Esophagus squamous epithelium (tissue), 5 donors: ENCODE measurements around the gene SUOX. TPM values are rescaled to one million over a fixed set of nuclear protein-coding genes. Genes with fewer than 3 reads are reported as not detected.
"Not testable (repeated sequence)": the region's sequence is repeated elsewhere in the genome, so short reads cannot be mapped to it uniquely, and the experiment has no call there.

Source experiments
- DNase-seq: peaks from one replicate; lab custom pipeline; 2025; lab: John Stamatoyannopoulos, UW
- H3K27ac ChIP-seq, 4 donors: fragments of 200-600 bp; sonication (generic); one replicate each; pipeline ENCODE4 v1.5.1; 2016 to 2019; ENCODE audit warnings: mild to moderate bottlenecking in 1 of 4
- H3K27me3 ChIP-seq, 4 donors: fragments of 200-600 bp; sonication (generic); 1 replicate in 3 of 4; 2 replicates in 1 of 4; pipeline versions ENCODE4 v1.5.1 to v1.6.0; 2017 to 2021; ENCODE audit warnings: antibody characterized with exemption in 1 of 4
- H3K36me3 ChIP-seq, 3 donors: fragments of 200-600 bp; sonication (generic); one replicate each; pipeline ENCODE4 v1.5.1; 2016 to 2019
- H3K4me1 ChIP-seq, 3 donors: fragments of 200-600 bp; sonication (generic); one replicate each; pipeline ENCODE4 v1.5.1; 2017 to 2019
- H3K4me3 ChIP-seq, 4 donors: fragments of 200-600 bp; sonication (generic); 1 replicate in 3 of 4; 2 replicates in 1 of 4; pipeline ENCODE4 v1.5.1; 2016 to 2019; ENCODE audit warnings: mild to moderate bottlenecking in 2 of 4, moderate library complexity in 1 of 4
- H3K9me3 ChIP-seq, 3 donors: fragments of 200-600 bp; sonication (generic); one replicate each; pipeline ENCODE4 v1.5.1; 2016 to 2019
- POLR2A ChIP-seq, 4 donors: fragments of 450-650 bp; IDR thresholded peaks; one replicate each; pipeline ENCODE4 v1.6.1; 2017; ENCODE audit warnings: antibody characterized with exemption in 4 of 4, mild to moderate bottlenecking in 4 of 4, moderate library complexity in 3 of 4
- WGBS, 2 donors: methylation state at CpG; one replicate each; pipeline ENCODE4 v1.1.5; 2018; 5-methylcytosine and 5-hydroxymethylcytosine counted together
- intact Hi-C: fragments of 100-400 bp; cut with DNase I; formaldehyde crosslinking; loops from one replicate; pipeline ENCODE4 v1.15.0; 2022
- total RNA-seq, 4 donors: library from RNA; depleted of rRNA; stranded (reverse); fragments of >200 nt; gene quantifications; one replicate each; pipeline ENCODE4 v1.1.0, GENCODE V29; 2016
- TF ChIP-seq, protein P1 (sequence below), 6 experiments: fragments of 450-650 bp in 4 of 6; fragments of 200-600 bp in 2 of 6; sonication (generic) in 2 of 6; IDR thresholded peaks; one replicate each; pipeline ENCODE4 v1.5.1; 2016 to 2019; ENCODE audit warnings: antibody characterized with exemption in 6 of 6, mild to moderate bottlenecking in 4 of 6, moderate library complexity in 4 of 6
- donor health status: DM: yes; HTN: yes; CAD: no.

The SUOX gene
- total RNA-seq, 4 donors from 2014 or later, result 16.0 to 30.0 (median 18.5) TPM

- intact Hi-C loops, result no loop called here
- Histone ChIP-seq H3K27ac (no peak overlapping the region), H3K4me1 (peaks cover 0 to 21% (median 14%) of the 10 kb centered on the region in 3 donors)
Observed at GRCh38 chr12:55983232-55983842, 13.7 kb upstream of the SUOX start.

DNA sequence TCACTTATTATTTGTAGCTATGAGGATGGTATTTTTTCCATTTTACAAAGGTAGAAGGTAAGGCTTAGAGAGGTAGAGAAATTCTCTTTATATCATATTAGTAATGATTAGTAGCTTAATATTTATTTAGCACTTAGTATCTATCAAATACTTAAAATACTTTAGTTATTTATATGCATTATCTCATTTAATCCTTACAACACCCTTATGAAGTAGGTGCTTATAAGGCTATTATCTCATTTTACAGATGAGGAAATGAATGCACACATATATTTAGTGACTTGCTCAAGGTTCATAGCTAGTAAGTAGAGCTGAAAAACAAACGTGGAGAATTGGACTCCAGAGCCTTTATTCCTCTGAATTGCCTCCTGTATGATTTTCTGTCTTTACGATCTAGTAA is 12.2 kb upstream of the SUOX start:
- peaks cover 16 to 93% (median 30%) of the 10 kb centered on the region in 3 donors for H3K36me3 ChIP-seq
- H3K27me3 ChIP-seq, result no peaks in the 10 kb centered on the region
- TF ChIP-seq, protein P1, sequence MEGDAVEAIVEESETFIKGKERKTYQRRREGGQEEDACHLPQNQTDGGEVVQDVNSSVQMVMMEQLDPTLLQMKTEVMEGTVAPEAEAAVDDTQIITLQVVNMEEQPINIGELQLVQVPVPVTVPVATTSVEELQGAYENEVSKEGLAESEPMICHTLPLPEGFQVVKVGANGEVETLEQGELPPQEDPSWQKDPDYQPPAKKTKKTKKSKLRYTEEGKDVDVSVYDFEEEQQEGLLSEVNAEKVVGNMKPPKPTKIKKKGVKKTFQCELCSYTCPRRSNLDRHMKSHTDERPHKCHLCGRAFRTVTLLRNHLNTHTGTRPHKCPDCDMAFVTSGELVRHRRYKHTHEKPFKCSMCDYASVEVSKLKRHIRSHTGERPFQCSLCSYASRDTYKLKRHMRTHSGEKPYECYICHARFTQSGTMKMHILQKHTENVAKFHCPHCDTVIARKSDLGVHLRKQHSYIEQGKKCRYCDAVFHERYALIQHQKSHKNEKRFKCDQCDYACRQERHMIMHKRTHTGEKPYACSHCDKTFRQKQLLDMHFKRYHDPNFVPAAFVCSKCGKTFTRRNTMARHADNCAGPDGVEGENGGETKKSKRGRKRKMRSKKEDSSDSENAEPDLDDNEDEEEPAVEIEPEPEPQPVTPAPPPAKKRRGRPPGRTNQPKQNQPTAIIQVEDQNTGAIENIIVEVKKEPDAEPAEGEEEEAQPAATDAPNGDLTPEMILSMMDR (IDR thresholded peaks at IDR 0.05), result no peak
- no peak for TF ChIP-seq POLR2A (IDR thresholded peaks at IDR 0.05)
- no peak overlapping the region for H3K27ac ChIP-seq
- peaks cover 0 to 7% (median 5%) of the 10 kb centered on the region in 3 donors for H3K4me1 ChIP-seq
- no peaks in the 10 kb centered on the region for H3K9me3 ChIP-seq
- no peak for DNase-seq
- no peak overlapping the region for H3K4me3 ChIP-seq
- intact Hi-C loops, result no loop called here
- WGBS, 2 donors, result 59 to 75% methylated on average over 2 of the region's 2 CpGs

More at GRCh38 chr12:55983232-55983842, 13.7 kb upstream of the SUOX start:
- no peaks in the 10 kb centered on the region for H3K9me3 ChIP-seq
- 76 to 90% methylated on average over 4 of the region's 4 CpGs for WGBS, 2 donors
- no peak for DNase-seq
- H3K36me3 ChIP-seq, result peaks cover 11 to 85% (median 21%) of the 10 kb centered on the region in 3 donors
- H3K27me3 ChIP-seq, result no peaks in the 10 kb centered on the region
- no peak for TF ChIP-seq POLR2A (IDR thresholded peaks at IDR 0.05)
- TF ChIP-seq, protein P1 (IDR thresholded peaks at IDR 0.05), result no peak
- H3K4me3 ChIP-seq, result no peak overlapping the region

GRCh38 chr12:55985341-55985740 is 11.7 kb upstream of the SUOX start:
- WGBS, 2 donors, result 90 to 92% methylated on average over 4 of the region's 4 CpGs
- peaks cover 18 to 93% (median 35%) of the 10 kb centered on the region in 3 donors for H3K36me3 ChIP-seq

GRCh38 chr12:55985976-55986375 is 11.1 kb upstream of the SUOX start:
- H3K36me3 ChIP-seq, result peaks cover 25 to 93% (median 36%) of the 10 kb centered on the region in 3 donors
- DNase-seq, H3K9me3 ChIP-seq, intact Hi-C loops, H3K27me3 ChIP-seq, H3K4me3 ChIP-seq, H3K4me1 ChIP-seq, H3K27ac ChIP-seq: not testable (repeated sequence)
- 87 to 96% methylated on average over 7 of the region's 7 CpGs for WGBS, 2 donors

More at GRCh38 chr12:55985341-55985740, 11.7 kb upstream of the SUOX start:
- Histone ChIP-seq H3K9me3 (no peaks in the 10 kb centered on the region), H3K27me3 (no peaks in the 10 kb centered on the region), H3K4me3 (no peak overlapping the region), H3K4me1 (peaks cover 0 to 7% (median 5%) of the 10 kb centered on the region in 3 donors), H3K27ac (no peak overlapping the region)
- no peak for DNase-seq
- intact Hi-C loops, result no loop called here
- TF ChIP-seq, protein P1 (IDR thresholded peaks at IDR 0.05), result no peak
- TF ChIP-seq POLR2A (IDR thresholded peaks at IDR 0.05), result no peak

DNA sequence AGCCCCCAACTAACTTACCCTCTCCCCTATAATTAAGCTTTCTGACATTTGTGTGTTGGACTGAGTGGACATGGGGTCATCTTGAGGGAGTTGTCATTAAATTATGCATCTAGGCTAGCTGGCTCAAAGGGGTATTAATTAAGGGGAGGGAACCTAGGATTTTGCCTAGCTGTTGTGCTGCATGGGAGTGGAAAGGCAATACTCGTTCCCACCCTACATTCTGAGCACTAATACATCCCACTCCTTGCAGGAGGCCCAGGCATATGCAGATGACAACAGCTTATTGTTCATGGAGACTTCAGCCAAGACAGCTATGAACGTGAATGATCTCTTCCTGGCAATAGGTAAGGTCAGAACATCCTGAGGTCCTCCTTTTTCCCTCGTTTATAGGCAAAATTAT is 6.0 kb upstream of the SUOX start:
- no peaks in the 10 kb centered on the region for H3K27me3 ChIP-seq
- no peaks in the 10 kb centered on the region for H3K9me3 ChIP-seq
- no peak for TF ChIP-seq POLR2A (IDR thresholded peaks at IDR 0.05)
- TF ChIP-seq, protein P1 (IDR thresholded peaks at IDR 0.05), result no peak
- DNase-seq, result no peak
- 78 to 88% methylated on average over 3 of the region's 3 CpGs for WGBS, 2 donors
- peaks cover 0 to 3% (median 0%) of the 10 kb centered on the region in 3 donors for H3K4me1 ChIP-seq
- no peak overlapping the region for H3K27ac ChIP-seq
- H3K36me3 ChIP-seq, result peaks cover 39 to 94% (median 47%) of the 10 kb centered on the region in 3 donors
- intact Hi-C loops, result loop anchor here (5.0 kb wide), 1 partner anchor 46 kb away; no protein-coding TSS in a partner anchor
- H3K4me3 ChIP-seq, result no peak overlapping the region
